Vagina (tissue), 2 donors: ENCODE results near the gene FLT1. TPM values are rescaled to one million over a fixed set of nuclear protein-coding genes. Genes with fewer than 3 reads are reported as not detected.

Experiments used
- DNase-seq, 2 donors: peaks; one replicate each; pipeline ENCODE4 v3.0.0-alpha.2; 2017; ENCODE audit errors: extremely low spot score in 2 of 2
- H3K27ac ChIP-seq: fragments of 200-600 bp; sonication (generic); one replicate; pipeline ENCODE4 v1.5.1; 2019
- H3K27me3 ChIP-seq: fragments of 200-600 bp; sonication (generic); one replicate; pipeline ENCODE4 v1.5.1; 2019
- H3K36me3 ChIP-seq, 2 donors: fragments of 200-600 bp; sonication (generic); one replicate each; pipeline ENCODE4 v1.5.1; 2017 to 2019
- H3K4me1 ChIP-seq: fragments of 200-600 bp; sonication (generic); one replicate; pipeline ENCODE4 v1.5.1; 2019
- H3K4me3 ChIP-seq, 2 donors: fragments of 200-600 bp; sonication (generic); 1 replicate in 1 of 2; 2 replicates in 1 of 2; pipeline ENCODE4 v1.5.1; 2016 to 2019
- H3K9me3 ChIP-seq: fragments of 200-600 bp; sonication (generic); one replicate; pipeline ENCODE4 v1.5.1; 2019
- CTCF ChIP-seq, 3 experiments: fragments of 450-650 bp in 2 of 3; fragments of 200-600 bp in 1 of 3; sonication (generic) in 1 of 3; IDR thresholded peaks; one replicate each; pipeline ENCODE4 v1.5.1; 2017 to 2019; ENCODE audit warnings: antibody characterized with exemption in 3 of 3, mild to moderate bottlenecking in 2 of 3, moderate library complexity in 2 of 3
- POLR2A ChIP-seq, 2 donors: fragments of 450-650 bp; IDR thresholded peaks; one replicate each; pipeline ENCODE4 v1.6.1; 2017; ENCODE audit warnings: antibody characterized with exemption in 2 of 2, mild to moderate bottlenecking in 2 of 2, moderate library complexity in 2 of 2
- POLR2AphosphoS5 ChIP-seq, 2 donors: sonication (generic); formaldehyde crosslinking; IDR thresholded peaks; one replicate each; pipeline ENCODE4 v1.9.0; 2017; ENCODE audit warnings: antibody characterized with exemption in 2 of 2, mild to moderate bottlenecking in 2 of 2, low read depth in 1 of 2; ENCODE audit not compliant: insufficient read depth in 1 of 2
- intact Hi-C: fragments of 100-400 bp; cut with DNase I; formaldehyde crosslinking; loops from one replicate; pipeline ENCODE4 v1.15.1; 2023
- total RNA-seq: library from RNA; depleted of rRNA; stranded (reverse); fragments of >200 nt; gene quantifications from one replicate; pipeline ENCODE4 v1.2.3, GENCODE V29; 2016

FLT1 gene
- total RNA-seq, 1 donor from 2014 or later, result 18.9 TPM

- no peak overlapping the region for H3K4me3 ChIP-seq
- H3K9me3 ChIP-seq, result no peaks in the 10 kb centered on the region
- no peak for DNase-seq
- no peaks in the 10 kb centered on the region for H3K4me1 ChIP-seq
- no peak overlapping the region for H3K27ac ChIP-seq
- intact Hi-C loops, result no loop called here
- no peaks in the 10 kb centered on the region for H3K27me3 ChIP-seq
- TF ChIP-seq POLR2AphosphoS5 (IDR thresholded peaks at IDR 0.05; ENCODE audit: insufficient read depth in 1 of 2, low read depth in 1 of 2) (no peak), POLR2A (IDR thresholded peaks at IDR 0.05) (no peak), CTCF (IDR thresholded peaks at IDR 0.05) (no peak)
- H3K36me3 ChIP-seq, result no peaks in the 10 kb centered on the region
These were observed 121.1 kb downstream of the FLT1 start for GRCh38 chr13:28373810-28374209.

- no peak for DNase-seq
- Histone ChIP-seq H3K4me1 (no peaks in the 10 kb centered on the region), H3K9me3 (no peaks in the 10 kb centered on the region), H3K27ac (no peak overlapping the region), H3K36me3 (no peaks in the 10 kb centered on the region), H3K4me3 (no peak overlapping the region), H3K27me3 (no peaks in the 10 kb centered on the region)
- TF ChIP-seq POLR2AphosphoS5 (IDR thresholded peaks at IDR 0.05; ENCODE audit: insufficient read depth in 1 of 2, low read depth in 1 of 2) (no peak), POLR2A (IDR thresholded peaks at IDR 0.05) (no peak), CTCF (IDR thresholded peaks at IDR 0.05) (no peak)
- intact Hi-C loops, result no loop called here
These were observed 124.5 kb downstream of the FLT1 start for GRCh38 chr13:28370448-28370847.

- intact Hi-C loops, result no loop called here
- H3K27ac ChIP-seq, result no peak overlapping the region
- H3K27me3 ChIP-seq, result no peaks in the 10 kb centered on the region
- TF ChIP-seq CTCF (IDR thresholded peaks at IDR 0.05), result no peak
- TF ChIP-seq POLR2A (IDR thresholded peaks at IDR 0.05), result no peak
- TF ChIP-seq POLR2AphosphoS5 (IDR thresholded peaks at IDR 0.05; ENCODE audit: insufficient read depth in 1 of 2, low read depth in 1 of 2), result no peak
- no peak overlapping the region for H3K4me3 ChIP-seq
- H3K4me1 ChIP-seq, result peaks cover 6% of the 10 kb centered on the region
- no peaks in the 10 kb centered on the region for H3K9me3 ChIP-seq
- H3K36me3 ChIP-seq, result no peaks in the 10 kb centered on the region
- no peak for DNase-seq
These were observed 136.2 kb downstream of the FLT1 start for GRCh38 chr13:28358708-28359107.

- TF ChIP-seq POLR2A (IDR thresholded peaks at IDR 0.05) (no peak), POLR2AphosphoS5 (IDR thresholded peaks at IDR 0.05; ENCODE audit: insufficient read depth in 1 of 2, low read depth in 1 of 2) (no peak), CTCF (IDR thresholded peaks at IDR 0.05) (no peak)
- no peak overlapping the region for H3K27ac ChIP-seq
- no peaks in the 10 kb centered on the region for H3K27me3 ChIP-seq
- peaks cover 6% of the 10 kb centered on the region for H3K4me1 ChIP-seq
- intact Hi-C loops, result no loop called here
- no peaks in the 10 kb centered on the region for H3K36me3 ChIP-seq
- no peak overlapping the region for H3K4me3 ChIP-seq
- no peaks in the 10 kb centered on the region for H3K9me3 ChIP-seq
- no peak for DNase-seq
These were observed 137.0 kb downstream of the FLT1 start for GRCh38 chr13:28357911-28358433.

- intact Hi-C loops, result no loop called here
- no peak overlapping the region for H3K4me3 ChIP-seq
- TF ChIP-seq POLR2A (IDR thresholded peaks at IDR 0.05), result no peak
- DNase-seq, result no peak
- no peaks in the 10 kb centered on the region for H3K9me3 ChIP-seq
- H3K27me3 ChIP-seq, result no peaks in the 10 kb centered on the region
- H3K27ac ChIP-seq, result no peak overlapping the region
- no peaks in the 10 kb centered on the region for H3K36me3 ChIP-seq
- H3K4me1 ChIP-seq, result peaks cover 6% of the 10 kb centered on the region
These were observed 137.6 kb downstream of the FLT1 start for GRCh38 chr13:28357247-28357825.
